ENCODE measurements around the gene CLCNKA.

- TF ChIP-seq CTCF (IDR thresholded peaks at IDR 0.05) (no peak), POLR2A (IDR thresholded peaks at IDR 0.05) (no peak)
Measured at GRCh38 chr1:16007671-16008341, 14.0 kb upstream of the CLCNKA start.

All from ovary (tissue), 3 donors.